Fibroblast of villous mesenchyme (primary cell): Measurements from ENCODE around the gene TRPV6. TPM values are rescaled to one million over a fixed set of nuclear protein-coding genes. Genes with fewer than 3 reads are reported as not detected.
A peak's percentile ranks its signal among the peaks of the same experiment; 100 is the strongest.

ENCODE experiments used
- DNase-seq: peaks from one replicate; pipeline ENCODE4 v3.0.0-alpha.2; 2010; ENCODE audit warnings: low read depth
- H3K4me3 ChIP-seq: 2 replicates; pipeline ENCODE4 v1.5.1; 2011; ENCODE audit warnings: low read depth, mild to moderate bottlenecking, low read length
- CTCF ChIP-seq: IDR thresholded peaks from 2 replicates; pipeline ENCODE4 v1.5.1; 2012; ENCODE audit warnings: low read depth, mild to moderate bottlenecking, low read length; ENCODE audit not compliant: insufficient read depth
- total RNA-seq: library from RNA; depleted of rRNA; stranded (reverse); fragments of >200 nt; gene quantifications from 2 replicates; pipeline ENCODE4 v1.2.3, GENCODE V29; 2012

Gene TRPV6
- total RNA-seq, 1 donor = not detected

DNA sequence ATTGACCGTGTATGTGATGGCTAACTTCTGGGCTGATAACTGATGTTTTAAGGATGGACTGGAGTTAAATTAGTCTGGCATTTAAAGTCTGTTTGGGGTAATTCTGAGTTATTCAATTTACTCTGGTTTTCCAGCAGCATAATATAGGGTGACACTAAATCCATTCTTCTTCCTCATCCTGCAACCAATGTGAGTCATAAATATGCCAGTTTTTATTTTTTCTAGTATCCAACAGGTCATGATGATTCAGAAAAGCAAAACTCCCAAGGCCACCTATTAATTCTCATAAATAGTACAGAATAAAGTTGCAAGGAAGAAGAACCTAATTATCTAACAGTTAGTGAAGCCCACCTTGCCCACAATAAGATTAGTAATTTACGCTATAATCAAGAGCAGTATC lies 38.2 kb downstream of the TRPV6 start:
- no peak for DNase-seq
- H3K4me3 ChIP-seq = no peak overlapping the region
- TF ChIP-seq CTCF = no peak

- no peak for TF ChIP-seq CTCF
- H3K4me3 ChIP-seq = no peak overlapping the region
- DNase-seq = no peak
Observed at GRCh38 chr7:142842251-142842766, 43.2 kb downstream of the TRPV6 start.

DNA sequence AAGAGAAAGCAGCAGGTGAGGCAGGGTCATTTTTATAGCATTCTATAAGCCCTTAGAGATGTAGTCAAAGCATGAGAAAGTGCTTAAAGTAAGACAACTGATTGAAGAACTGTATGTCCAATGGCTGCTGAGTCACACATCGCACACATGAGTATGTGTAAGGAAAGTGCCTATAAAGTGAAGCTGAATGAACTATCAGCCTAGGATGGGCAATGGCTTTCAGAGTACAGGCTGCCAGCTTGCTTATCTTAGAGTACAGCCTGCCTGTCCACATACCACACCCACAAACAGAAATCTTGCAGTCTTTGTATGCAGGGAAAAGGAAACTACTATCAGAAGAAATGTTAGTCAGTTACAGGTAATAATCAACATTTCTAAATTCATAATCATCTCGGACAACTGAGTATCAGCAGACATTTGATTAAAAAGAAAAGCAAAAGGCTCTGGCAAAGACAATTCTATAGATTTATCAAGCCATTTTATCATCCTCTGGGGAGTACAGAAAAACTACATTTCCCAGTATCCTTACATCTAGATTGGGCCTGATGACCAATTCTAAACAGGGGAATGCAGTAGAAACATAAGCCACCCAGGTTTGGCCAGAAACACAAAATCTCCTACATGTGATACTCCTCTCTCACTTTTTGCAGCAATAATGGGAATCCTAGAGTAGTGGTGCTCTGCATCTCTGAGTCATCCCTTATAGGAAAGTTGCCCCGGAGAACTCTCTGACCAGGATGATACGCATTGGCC lies 46.9 kb downstream of the TRPV6 start:
- TF ChIP-seq CTCF = no peak
- peak; percentile 11 for DNase-seq
- H3K4me3 ChIP-seq = no peak overlapping the region

DNA sequence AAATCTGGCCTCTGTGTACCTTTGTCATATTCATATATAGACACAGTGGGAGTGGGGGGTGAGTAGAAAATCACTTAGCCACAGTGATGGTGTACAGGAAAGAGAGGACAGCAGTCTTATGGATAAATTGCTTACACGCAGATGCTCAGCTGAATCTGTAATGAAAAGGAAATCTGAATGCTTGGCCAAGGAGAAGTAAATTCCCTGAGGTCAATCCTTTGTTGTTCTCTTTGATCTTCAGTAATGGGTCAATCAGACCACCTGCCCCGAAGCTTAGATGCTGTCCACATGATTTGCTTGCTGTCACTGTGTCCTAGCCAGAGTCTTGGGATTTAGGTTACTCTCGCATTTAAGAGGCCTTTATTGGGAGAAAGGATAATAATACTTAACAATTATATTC lies 49.1 kb downstream of the TRPV6 start:
- DNase-seq = no peak
- no peak for TF ChIP-seq CTCF
- H3K4me3 ChIP-seq = no peak overlapping the region

DNA sequence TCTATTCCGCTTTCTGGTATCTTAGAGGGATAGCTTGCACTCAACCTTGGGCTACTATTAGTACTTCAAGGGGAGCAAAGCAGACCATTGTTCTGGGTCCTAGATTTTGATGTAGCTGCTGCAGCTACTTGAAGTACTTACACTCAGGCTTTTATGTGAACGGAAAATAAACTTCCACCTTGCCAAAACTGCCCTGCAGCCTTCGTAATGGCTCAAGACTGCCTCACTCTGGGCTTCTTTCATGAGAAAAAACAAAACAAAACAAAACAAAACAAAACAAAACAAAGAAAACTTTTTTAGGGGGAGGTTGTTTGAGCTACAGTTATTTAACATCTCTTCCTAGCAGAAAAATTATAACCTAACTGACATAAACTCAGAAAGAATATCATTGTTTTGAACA lies 50.1 kb downstream of the TRPV6 start:
- no peak for TF ChIP-seq CTCF
- DNase-seq = no peak
- H3K4me3 ChIP-seq = no peak overlapping the region

- no peak overlapping the region for H3K4me3 ChIP-seq
- no peak for DNase-seq
- no peak for TF ChIP-seq CTCF
Observed at GRCh38 chr7:142833174-142834048, 52.1 kb downstream of the TRPV6 start.
